ENCODE data around the gene ANKRD40. TPM values are rescaled to one million over a fixed set of nuclear protein-coding genes. Genes with fewer than 3 reads are reported as not detected.

ANKRD40 gene
- total and polyA plus RNA-seq, 2 donors (not counting 1 experiment from before 2014, with no cell fraction given), result 13.7 to 35.3 TPM

GRCh38 chr17:50675627-50676026 is 32.1 kb downstream of the ANKRD40 start:
- Mint-ChIP-seq H3K27ac (no peak overlapping the region), H3K4me1 (no peaks in the 10 kb centered on the region), H3K27me3 (peaks cover 25% of the 10 kb centered on the region), H3K4me3 (no peak overlapping the region), H3K9me3 (ENCODE audit: insufficient read depth) (no peaks in the 10 kb centered on the region)
- intact Hi-C loops (cut with micrococcal nuclease), result no loop called here
- 92% methylated on average over 7 of the region's 7 CpGs for WGBS (ENCODE audit: insufficient coverage)
- no peaks in the 10 kb centered on the region for H3K4me1 ChIP-seq (ENCODE audit: control insufficient read depth in 2 of 2, insufficient read depth in 2 of 2, low read length in 2 of 2)
- H3K4me3 ChIP-seq (ENCODE audit: control extremely low read depth in 1 of 5, extremely low read depth in 1 of 5, insufficient read depth in 1 of 5, low read depth in 2 of 5, low read length in 4 of 5), result no peak overlapping the region
- H2AFZ ChIP-seq (ENCODE audit: insufficient read depth, low read depth, low read length, poor library complexity, severe bottlenecking), result no peak overlapping the region
- DNase-seq, result no peak
- POLR2A ChIA-PET, result no interaction called here
- H3K9ac ChIP-seq (ENCODE audit: low read length), result no peak overlapping the region
- no peaks in the 10 kb centered on the region for H4K20me1 ChIP-seq (ENCODE audit: control insufficient read depth, insufficient read depth, low read length, poor library complexity, severe bottlenecking)
- no peak overlapping the region for H3K4me2 ChIP-seq (replicated peaks; ENCODE audit: low read depth, low read length, poor library complexity, severe bottlenecking)
- no peak for TF ChIP-seq CTCF (IDR thresholded peaks at IDR 0.05)
- TF ChIP-seq EZH2 (IDR thresholded peaks at IDR 0.05; ENCODE audit: borderline replicate concordance, insufficient read depth, low read depth, low read length, poor library complexity, severe bottlenecking), result no peak
- no peak for ATAC-seq (ENCODE audit: low read depth)
- H3K36me3 ChIP-seq (replicated peaks in 1 of 2; ENCODE audit: control extremely low read depth in 1 of 2, control insufficient read depth in 1 of 2, extremely low read depth in 1 of 2, insufficient read depth in 2 of 2, low read length in 1 of 2), result no peaks in the 10 kb centered on the region
- no peaks in the 10 kb centered on the region for H3K79me2 ChIP-seq (ENCODE audit: control insufficient read depth, insufficient read depth, low read length)
- H3K27me3 ChIP-seq (replicated peaks in 1 of 4; ENCODE audit: control extremely low read depth in 1 of 4, control insufficient read depth in 3 of 4, insufficient read depth in 4 of 4, low read length in 3 of 4), result peaks cover 0 to 4% (median 0%) of the 10 kb centered on the region in 4 experiments
- no peaks in the 10 kb centered on the region for H3K9me3 ChIP-seq (ENCODE audit: control extremely low read depth in 1 of 3, control insufficient read depth in 2 of 3, insufficient read depth in 1 of 3, low read length in 2 of 3)
- H3K27ac ChIP-seq (ENCODE audit: low read length in 2 of 2), result no peak overlapping the region
- CTCF ChIA-PET, result no interaction called here

- Mint-ChIP-seq H3K27ac (no peak overlapping the region), H3K27me3 (peaks cover 21% of the 10 kb centered on the region), H3K4me3 (no peak overlapping the region), H3K9me3 (ENCODE audit: insufficient read depth) (no peaks in the 10 kb centered on the region), H3K4me1 (no peaks in the 10 kb centered on the region)
- ChIA-PET CTCF (no interaction called here), POLR2A (no interaction called here)
- intact Hi-C loops (cut with micrococcal nuclease), result no loop called here
- Histone ChIP-seq H3K27me3 (replicated peaks in 1 of 4; ENCODE audit: control extremely low read depth in 1 of 4, control insufficient read depth in 3 of 4, insufficient read depth in 4 of 4, low read length in 3 of 4) (peaks cover 0 to 2% (median 0%) of the 10 kb centered on the region in 4 experiments), H3K9me3 (ENCODE audit: control extremely low read depth in 1 of 3, control insufficient read depth in 2 of 3, insufficient read depth in 1 of 3, low read length in 2 of 3) (no peaks in the 10 kb centered on the region), H3K9ac (ENCODE audit: low read length) (no peak overlapping the region), H3K36me3 (replicated peaks in 1 of 2; ENCODE audit: control extremely low read depth in 1 of 2, control insufficient read depth in 1 of 2, extremely low read depth in 1 of 2, insufficient read depth in 2 of 2, low read length in 1 of 2) (no peaks in the 10 kb centered on the region), H3K4me2 (replicated peaks; ENCODE audit: low read depth, low read length, poor library complexity, severe bottlenecking) (no peak overlapping the region), H3K4me1 (ENCODE audit: control insufficient read depth in 2 of 2, insufficient read depth in 2 of 2, low read length in 2 of 2) (no peaks in the 10 kb centered on the region), H3K4me3 (ENCODE audit: control extremely low read depth in 1 of 5, extremely low read depth in 1 of 5, insufficient read depth in 1 of 5, low read depth in 2 of 5, low read length in 4 of 5) (no peak overlapping the region), H3K79me2 (ENCODE audit: control insufficient read depth, insufficient read depth, low read length) (no peaks in the 10 kb centered on the region), H4K20me1 (ENCODE audit: control insufficient read depth, insufficient read depth, low read length, poor library complexity, severe bottlenecking) (no peaks in the 10 kb centered on the region), H2AFZ (ENCODE audit: insufficient read depth, low read depth, low read length, poor library complexity, severe bottlenecking) (no peak overlapping the region), H3K27ac (ENCODE audit: low read length in 2 of 2) (no peak overlapping the region)
- 86% methylated on average over 2 of the region's 3 CpGs for WGBS (ENCODE audit: insufficient coverage)
- TF ChIP-seq EZH2 (IDR thresholded peaks at IDR 0.05; ENCODE audit: borderline replicate concordance, insufficient read depth, low read depth, low read length, poor library complexity, severe bottlenecking) (no peak), CTCF (IDR thresholded peaks at IDR 0.05) (no peak)
- DNase-seq, result no peak
- ATAC-seq (ENCODE audit: low read depth), result no peak
These were observed 32.5 kb downstream of the ANKRD40 start for GRCh38 chr17:50675190-50675589.

Data from B cell (primary cell).